Endodermal cell (in vitro differentiated cells): ENCODE measurements around the gene SLC44A1. TPM values are rescaled to one million over a fixed set of nuclear protein-coding genes. Genes with fewer than 3 reads are reported as not detected.

ENCODE experiments used
- DNase-seq: peaks from one replicate; pipeline ENCODE4 v3.0.0-alpha.2; 2017
- H3K27ac ChIP-seq: 2 replicates; pipeline ENCODE4 v1.5.1; 2013; ENCODE audit warnings: mild to moderate bottlenecking, low read depth, low read length, moderate library complexity
- H3K27me3 ChIP-seq: 2 replicates; pipeline ENCODE4 v1.6.1; 2013; ENCODE audit warnings: mild to moderate bottlenecking, low read length, moderate library complexity; ENCODE audit not compliant: insufficient read depth, control insufficient read depth, poor library complexity, severe bottlenecking
- H3K36me3 ChIP-seq: 2 replicates; pipeline ENCODE4 v1.7.0; 2013; ENCODE audit warnings: mild to moderate bottlenecking, low read length, moderate library complexity; ENCODE audit not compliant: control insufficient read depth, insufficient read depth
- H3K4me1 ChIP-seq: one replicate; pipeline ENCODE4 v1.7.0; 2013; ENCODE audit warnings: low read length; ENCODE audit not compliant: control insufficient read depth, insufficient read depth
- H3K4me3 ChIP-seq: 2 replicates; pipeline ENCODE4 v1.5.1; 2013; ENCODE audit warnings: mild to moderate bottlenecking, low read length, moderate library complexity
- H3K9ac ChIP-seq: 2 replicates; pipeline ENCODE4 v1.6.1; 2013; ENCODE audit warnings: mild to moderate bottlenecking, low read length, moderate library complexity; ENCODE audit not compliant: poor library complexity, severe bottlenecking; ENCODE audit errors: extremely low read depth
- H3K9me3 ChIP-seq: 2 replicates; pipeline ENCODE4 v1.6.1; 2013; ENCODE audit warnings: mild to moderate bottlenecking, low read length, moderate library complexity; ENCODE audit not compliant: control insufficient read depth
- H3K27ac Mint-ChIP-seq: 2 replicates; pipeline ENCODE4 v1.8.0; 2020; ENCODE audit warnings: mixed read lengths
- H3K27me3 Mint-ChIP-seq: 2 replicates; pipeline ENCODE4 v1.8.0; 2021; ENCODE audit warnings: mild to moderate bottlenecking, mixed read lengths; ENCODE audit not compliant: insufficient read depth
- H3K36me3 Mint-ChIP-seq: 2 replicates; pipeline ENCODE4 v1.8.0; 2020; ENCODE audit warnings: low read depth, mixed read lengths
- H3K4me1 Mint-ChIP-seq: 2 replicates; pipeline ENCODE4 v1.8.0; 2020; ENCODE audit warnings: mixed read lengths
- H3K4me3 Mint-ChIP-seq: 2 replicates; pipeline ENCODE4 v1.8.0; 2020; ENCODE audit warnings: mild to moderate bottlenecking, moderate library complexity, mixed read lengths
- H3K9me3 Mint-ChIP-seq: 2 replicates; pipeline ENCODE4 v1.8.0; 2020; ENCODE audit warnings: mild to moderate bottlenecking, mixed read lengths
- CTCF ChIP-seq: fragments of 200-600 bp; sonication (generic); conservative IDR thresholded peaks from 2 replicates; pipeline ENCODE4 v1.5.0; 2021; ENCODE audit warnings: antibody characterized with exemption, mild to moderate bottlenecking
- WGBS, 2 experiments: methylation state at CpG; one replicate each; pipeline versions ENCODE4 v1.1.5 to v1.1.7; 2013; ENCODE audit warnings: missing lambda C conversion rate in 2 of 2, mixed read lengths in 1 of 2; ENCODE audit not compliant: insufficient coverage in 1 of 2, insufficient read length in 1 of 2; 5-methylcytosine and 5-hydroxymethylcytosine counted together
- total RNA-seq, 2 donors: library from RNA; stranded (reverse); fragmentation: NEBNext Ultra II Directional in 1 of 2; extraction: Animal tissue kit (Norgen Biotek cat#: 25700) in 1 of 2; gene quantifications; 2 replicates in 1 of 2; 3 replicates in 1 of 2; pipeline ENCODE4 v1.2.1, GENCODE V29; 2021

SLC44A1 gene
- total RNA-seq, 2 donors from 2014 or later = 69.7 to 73.4 TPM

- Mint-ChIP-seq H3K36me3 (peaks cover 29% of the 10 kb centered on the region), H3K4me3 (no peak overlapping the region), H3K9me3 (peaks cover 2% of the 10 kb centered on the region), H3K4me1 (peaks cover 12% of the 10 kb centered on the region), H3K27me3 (no peaks in the 10 kb centered on the region), H3K27ac (no peak overlapping the region)
- H3K27me3 ChIP-seq = no peaks in the 10 kb centered on the region
- no peak for DNase-seq
- no peak overlapping the region for H3K4me3 ChIP-seq
- peaks cover 6% of the 10 kb centered on the region for H3K36me3 ChIP-seq
- no peaks in the 10 kb centered on the region for H3K9me3 ChIP-seq
- H3K27ac ChIP-seq = no peak overlapping the region
- 93 to 100% methylated on average over 2 to 3 of the region's 3 CpGs for WGBS, 2 experiments
- no peak overlapping the region for H3K9ac ChIP-seq
- H3K4me1 ChIP-seq = peaks cover 8% of the 10 kb centered on the region
- TF ChIP-seq CTCF = no peak
Measured at GRCh38 chr9:105320568-105320967, 76.1 kb downstream of the SLC44A1 start.

GRCh38 chr9:105328296-105328695 is 83.8 kb downstream of the SLC44A1 start:
- H3K9me3 ChIP-seq = no peaks in the 10 kb centered on the region
- WGBS, 2 experiments = 87 to 92% methylated on average over 2 to 3 of the region's 3 CpGs
- H3K9ac ChIP-seq = no peak overlapping the region
- Mint-ChIP-seq H3K36me3 (peaks cover 23% of the 10 kb centered on the region), H3K9me3 (peaks cover 2% of the 10 kb centered on the region), H3K27me3 (no peaks in the 10 kb centered on the region), H3K4me1 (peaks cover 15% of the 10 kb centered on the region), H3K27ac (no peak overlapping the region), H3K4me3 (no peak overlapping the region)
- TF ChIP-seq CTCF = no peak
- H3K36me3 ChIP-seq = no peaks in the 10 kb centered on the region
- no peak overlapping the region for H3K27ac ChIP-seq
- H3K4me3 ChIP-seq = no peak overlapping the region
- no peaks in the 10 kb centered on the region for H3K27me3 ChIP-seq
- no peaks in the 10 kb centered on the region for H3K4me1 ChIP-seq
- DNase-seq = no peak

- no peak for DNase-seq
- H3K4me3 Mint-ChIP-seq = no peak overlapping the region
- peaks cover 17% of the 10 kb centered on the region for H3K36me3 Mint-ChIP-seq
- no peak overlapping the region for H3K4me3 ChIP-seq
- no peaks in the 10 kb centered on the region for H3K4me1 ChIP-seq
- H3K27ac Mint-ChIP-seq = no peak overlapping the region
- H3K27me3 Mint-ChIP-seq = no peaks in the 10 kb centered on the region
- H3K9ac ChIP-seq = no peak overlapping the region
- H3K9me3 Mint-ChIP-seq = peaks cover 2% of the 10 kb centered on the region
- H3K27me3 ChIP-seq = no peaks in the 10 kb centered on the region
- no peaks in the 10 kb centered on the region for H3K9me3 ChIP-seq
- no peak overlapping the region for H3K27ac ChIP-seq
- TF ChIP-seq CTCF = no peak
- peaks cover 15% of the 10 kb centered on the region for H3K4me1 Mint-ChIP-seq
- WGBS, 2 experiments = 93 to 96% methylated on average over 7 to 12 of the region's 12 CpGs
- no peaks in the 10 kb centered on the region for H3K36me3 ChIP-seq
Measured at GRCh38 chr9:105328872-105329718, 84.6 kb downstream of the SLC44A1 start.
